Raji (cell line): ENCODE data around the gene COL18A1.

Source experiments
- POLR2A ChIP-seq: IDR thresholded peaks from 2 replicates; pipeline ENCODE4 v1.6.1; 2011; ENCODE audit warnings: low read depth, low read length, control low read depth; ENCODE audit not compliant: insufficient read depth

Gene COL18A1

GRCh38 chr21:45379171-45379900, 25.6 kb upstream of the COL18A1 start:
- no peak for TF ChIP-seq POLR2A

GRCh38 chr21:45379901-45380330, 25.0 kb upstream of the COL18A1 start:
- no peak for TF ChIP-seq POLR2A

- TF ChIP-seq POLR2A, result no peak
These were observed 24.4 kb upstream of the COL18A1 start for GRCh38 chr21:45380566-45380965.

GRCh38 chr21:45381036-45381787, 23.8 kb upstream of the COL18A1 start:
- no peak for TF ChIP-seq POLR2A

- no peak for TF ChIP-seq POLR2A
These were observed 22.9 kb upstream of the COL18A1 start for GRCh38 chr21:45381865-45382696.

- no peak for TF ChIP-seq POLR2A
These were observed 22.3 kb upstream of the COL18A1 start for GRCh38 chr21:45382697-45382997.

GRCh38 chr21:45383111-45383614, 21.8 kb upstream of the COL18A1 start:
- no peak for TF ChIP-seq POLR2A

- no peak for TF ChIP-seq POLR2A
These were observed 21.3 kb upstream of the COL18A1 start for GRCh38 chr21:45383615-45384201.

- TF ChIP-seq POLR2A, result no peak
These were observed 20.1 kb upstream of the COL18A1 start for GRCh38 chr21:45384656-45385548.

- TF ChIP-seq POLR2A, result no peak
These were observed 19.4 kb upstream of the COL18A1 start for GRCh38 chr21:45385549-45386050.

- TF ChIP-seq POLR2A, result no peak
These were observed 18.6 kb upstream of the COL18A1 start for GRCh38 chr21:45386336-45386727.

GRCh38 chr21:45386728-45387371, 18.1 kb upstream of the COL18A1 start:
- no peak for TF ChIP-seq POLR2A

GRCh38 chr21:45387506-45387905, 17.5 kb upstream of the COL18A1 start:
- TF ChIP-seq POLR2A, result no peak
